ENCODE measurements around the gene NOC2L. TPM values are rescaled to one million over a fixed set of nuclear protein-coding genes. Genes with fewer than 3 reads are reported as not detected.
A peak's percentile ranks its signal among the peaks of the same experiment; 100 is the strongest.

NOC2L gene
- total RNA-seq, 2 experiments from 2014 or later: 58.2 to 58.4 TPM

DNA sequence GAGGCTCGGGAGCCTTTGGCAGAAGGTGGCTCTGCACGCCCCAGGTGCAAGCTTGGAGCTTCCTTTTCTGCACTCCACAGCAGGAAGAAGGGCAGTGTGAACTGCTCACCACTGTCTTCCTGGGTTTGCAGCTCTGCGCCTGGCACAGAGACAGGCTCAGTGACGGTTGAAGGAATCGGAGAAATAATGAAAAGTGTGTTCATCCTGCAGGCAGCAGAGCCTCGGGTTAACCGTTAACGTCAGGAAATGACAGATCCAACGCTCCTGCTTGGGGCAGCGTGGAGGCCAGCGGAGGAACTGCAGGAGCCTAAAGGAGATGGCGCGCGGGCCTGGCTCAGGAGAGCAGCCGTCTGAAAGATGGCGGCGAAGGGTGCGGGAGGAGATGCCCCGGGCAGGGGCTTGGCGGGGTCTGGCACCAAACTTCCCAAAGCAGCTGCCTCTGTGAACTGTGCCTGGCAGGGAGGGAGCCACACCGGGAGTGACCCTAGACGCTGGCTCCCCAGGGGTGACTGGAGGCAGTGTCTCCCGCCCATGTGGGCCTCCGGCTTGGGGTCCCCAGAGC, 46.2 kb downstream of the NOC2L start:
- CTCF ChIA-PET: interaction anchor here (0.5 kb wide), 1 partner anchor 695 kb away, joined by 4 read pairs; no protein-coding TSS in a partner anchor
- DNase-seq: no peak

DNA sequence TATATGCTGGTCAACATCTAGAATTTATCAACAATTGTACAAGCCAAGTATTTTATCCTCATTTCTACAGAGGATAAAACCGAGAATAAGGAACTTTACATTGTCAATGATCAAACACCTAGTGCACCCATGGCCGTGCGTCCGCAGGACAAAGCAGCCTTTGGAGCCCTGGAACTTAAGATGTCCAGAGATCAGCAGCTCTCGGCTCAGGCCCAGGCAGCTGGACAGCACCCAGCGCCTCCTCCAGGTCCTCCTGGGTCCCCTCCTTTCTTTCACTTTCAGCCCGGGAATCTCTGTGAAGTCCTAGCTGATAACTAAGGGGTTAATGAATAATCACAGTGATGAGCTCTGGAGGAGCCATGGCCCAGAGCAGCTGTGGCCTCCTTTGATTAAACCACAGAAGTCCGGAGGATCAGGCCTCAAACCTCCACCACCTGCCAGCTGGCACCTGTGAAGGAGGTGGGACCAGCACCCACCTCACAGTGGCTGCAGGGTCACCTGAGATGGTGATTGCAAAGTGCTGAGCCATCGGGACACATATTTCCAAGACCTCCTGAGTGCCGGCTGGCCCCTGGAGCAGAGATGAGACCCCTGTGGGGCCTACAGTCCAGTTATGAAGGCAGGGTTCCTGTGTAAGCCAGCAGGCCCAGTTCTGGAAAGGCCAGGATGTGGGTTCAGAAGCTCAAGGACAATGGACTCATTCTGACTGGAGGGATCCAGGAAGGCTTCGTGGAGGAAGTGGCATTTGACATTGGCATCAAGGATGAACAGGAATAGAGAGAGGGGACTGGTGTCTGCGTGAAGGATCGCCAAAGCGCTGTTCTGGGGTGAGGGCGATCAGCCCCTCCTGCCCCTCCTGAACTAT, 46.9 kb downstream of the NOC2L start:
- Mint-ChIP-seq H3K27me3 (peaks cover 38% of the 10 kb centered on the region), H3K36me3 (ENCODE audit: low read depth) (no peaks in the 10 kb centered on the region), H3K4me3 (no peak overlapping the region), H3K27ac (no peak overlapping the region), H3K9me3 (no peaks in the 10 kb centered on the region), H3K4me1 (peaks cover 8% of the 10 kb centered on the region)
- CTCF ChIA-PET: no interaction called here
- DNase-seq: no peak
- POLR2A ChIA-PET: no interaction called here

More for the DNA sequence above, 46.2 kb downstream of the NOC2L start:
- POLR2A ChIA-PET: no interaction called here
- Mint-ChIP-seq H3K9me3 (no peaks in the 10 kb centered on the region), H3K27ac (no peak overlapping the region), H3K4me1 (peaks cover 8% of the 10 kb centered on the region), H3K36me3 (ENCODE audit: low read depth) (no peaks in the 10 kb centered on the region), H3K27me3 (peaks cover 36% of the 10 kb centered on the region), H3K4me3 (no peak overlapping the region)

DNA sequence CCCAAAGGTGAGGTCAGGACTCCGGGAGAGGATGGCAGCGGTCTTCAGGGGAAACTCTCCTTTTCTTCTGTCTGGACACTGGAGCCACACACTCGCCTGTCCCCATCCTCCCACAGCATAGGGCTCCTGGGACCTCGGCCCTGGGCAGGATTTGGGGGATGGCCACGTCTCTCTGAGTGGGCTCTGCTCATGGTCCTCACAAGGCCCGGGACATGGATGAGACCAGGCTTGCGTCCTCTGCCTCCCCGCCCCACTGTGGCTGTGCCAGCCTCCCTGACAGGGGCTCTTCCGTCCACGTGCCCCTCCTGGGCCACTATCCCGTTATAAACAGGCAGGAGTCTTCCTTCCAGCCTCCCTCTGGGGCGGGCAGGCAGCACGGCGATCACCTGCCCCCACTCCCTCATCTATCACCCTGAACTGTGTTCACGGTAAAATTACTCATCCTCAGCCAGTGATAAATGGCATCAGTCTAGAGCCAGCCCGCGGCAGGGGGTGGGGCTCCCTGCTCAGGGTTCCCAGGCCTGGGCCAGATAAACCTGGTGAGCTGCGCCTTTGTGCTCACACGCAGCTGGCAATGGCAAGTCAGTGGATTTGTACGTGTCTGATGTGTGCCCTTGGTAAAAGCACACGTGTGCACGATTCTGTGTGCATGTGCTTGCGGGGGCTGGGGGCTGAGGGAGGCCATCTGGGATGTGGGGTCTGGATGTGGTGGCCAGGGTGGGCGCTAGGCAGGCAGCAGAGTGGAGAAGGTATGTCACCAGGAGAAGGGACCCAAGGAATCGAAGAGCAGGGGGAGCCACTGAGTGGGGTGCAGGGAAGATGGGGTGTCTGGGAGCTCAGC, 48.0 kb downstream of the NOC2L start:
- POLR2A ChIA-PET: no interaction called here
- CTCF ChIA-PET: no interaction called here
- H3K4me3 Mint-ChIP-seq: no peak overlapping the region
- H3K27me3 Mint-ChIP-seq: peaks cover 47% of the 10 kb centered on the region
- no peaks in the 10 kb centered on the region for H3K36me3 Mint-ChIP-seq (ENCODE audit: low read depth)
- DNase-seq: no peak
- no peaks in the 10 kb centered on the region for H3K9me3 Mint-ChIP-seq
- H3K27ac Mint-ChIP-seq: no peak overlapping the region
- peaks cover 8% of the 10 kb centered on the region for H3K4me1 Mint-ChIP-seq

DNA sequence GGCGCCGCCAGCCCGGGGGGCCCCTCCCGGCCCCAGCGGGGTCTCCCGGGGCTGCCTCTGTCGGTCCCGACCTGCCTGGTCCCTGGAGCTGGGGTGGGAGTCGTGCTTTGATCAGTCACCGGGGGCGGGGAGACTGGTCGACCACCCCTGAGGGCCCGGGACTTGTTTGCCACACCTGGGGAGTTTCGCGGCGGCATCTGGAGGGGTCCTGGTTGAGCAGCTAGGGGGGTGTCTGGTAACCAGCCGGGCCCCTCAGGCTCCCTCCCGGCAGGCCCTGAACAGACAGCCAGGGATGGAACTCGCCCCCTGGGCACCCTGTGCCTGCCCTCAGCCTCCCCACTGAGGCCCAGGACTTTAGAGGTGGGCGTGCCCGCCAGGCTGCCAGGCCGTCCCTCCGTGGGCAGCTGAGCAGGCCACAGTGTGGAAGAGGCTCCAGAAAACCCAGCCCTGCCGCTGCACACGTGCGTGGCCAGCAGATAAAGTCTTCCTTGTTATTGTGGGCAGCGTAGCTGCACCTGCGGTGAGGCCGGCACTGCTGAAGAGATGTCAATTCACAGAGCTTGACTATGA, 48.7 kb downstream of the NOC2L start:
- no peak for DNase-seq
- CTCF ChIA-PET: no interaction called here

DNA sequence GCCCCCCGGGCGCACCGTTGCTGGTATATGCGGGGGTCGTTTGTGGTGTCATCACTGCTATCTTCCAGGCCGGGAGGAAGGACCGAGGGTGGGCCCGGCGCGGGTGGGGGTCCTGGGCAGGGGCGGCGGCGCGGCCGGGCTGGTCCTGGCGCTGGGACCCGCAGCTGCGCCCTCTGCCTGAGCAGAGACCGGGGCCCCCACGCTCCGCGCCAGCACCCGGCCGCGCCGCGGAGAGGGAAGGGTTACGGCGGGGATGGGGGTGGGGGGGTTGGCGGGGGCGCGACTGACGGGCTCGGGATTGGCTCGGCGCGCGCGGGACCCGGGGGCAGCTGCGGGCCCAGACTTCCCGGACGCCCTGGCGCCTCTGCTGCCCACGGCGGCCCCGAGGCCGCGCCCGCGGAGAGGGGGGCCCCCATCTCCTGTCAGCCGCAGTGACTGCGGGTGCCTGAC, 49.2 kb downstream of the NOC2L start:
- H3K27me3 Mint-ChIP-seq: peaks cover 56% of the 10 kb centered on the region
- H3K9me3 Mint-ChIP-seq: no peaks in the 10 kb centered on the region

More for the DNA sequence above, 48.7 kb downstream of the NOC2L start:
- H3K4me1 Mint-ChIP-seq: peaks cover 9% of the 10 kb centered on the region
- POLR2A ChIA-PET: no interaction called here
- no peaks in the 10 kb centered on the region for H3K9me3 Mint-ChIP-seq
- H3K27me3 Mint-ChIP-seq: peaks cover 54% of the 10 kb centered on the region
- H3K4me3 Mint-ChIP-seq: no peak overlapping the region
- H3K27ac Mint-ChIP-seq: no peak overlapping the region
- H3K36me3 Mint-ChIP-seq (ENCODE audit: low read depth): no peaks in the 10 kb centered on the region

DNA sequence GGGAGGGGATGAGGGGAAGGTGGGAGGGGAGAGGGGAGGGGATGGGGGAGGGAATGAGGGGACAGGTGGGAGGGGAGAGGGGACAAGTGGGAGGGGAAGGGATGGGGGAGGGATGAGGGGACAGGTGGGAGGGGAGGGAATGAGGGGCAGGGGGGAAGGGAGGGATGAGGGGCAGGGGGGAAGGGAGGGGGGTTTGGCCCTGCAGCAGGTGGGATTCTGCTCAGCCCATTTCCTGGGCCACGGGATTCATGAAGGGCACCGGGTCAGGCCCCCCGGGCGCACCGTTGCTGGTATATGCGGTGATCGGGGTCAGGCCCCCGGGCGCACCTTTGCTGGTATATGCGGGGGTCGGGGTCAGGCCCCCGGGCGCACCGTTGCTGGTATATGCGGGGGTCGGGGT, 50.4 kb downstream of the NOC2L start:
- POLR2A ChIA-PET: no interaction called here
- no peak overlapping the region for H3K4me3 Mint-ChIP-seq
- no peak overlapping the region for H3K27ac Mint-ChIP-seq
- peaks cover 16% of the 10 kb centered on the region for H3K4me1 Mint-ChIP-seq
- CTCF ChIA-PET: no interaction called here
- peaks cover 57% of the 10 kb centered on the region for H3K27me3 Mint-ChIP-seq
- H3K9me3 Mint-ChIP-seq: no peaks in the 10 kb centered on the region
- no peak for DNase-seq
- H3K36me3 Mint-ChIP-seq (ENCODE audit: low read depth): no peaks in the 10 kb centered on the region

More for the DNA sequence above, 49.2 kb downstream of the NOC2L start:
- Mint-ChIP-seq H3K4me1 (peaks cover 13% of the 10 kb centered on the region), H3K4me3 (no peak overlapping the region), H3K27ac (no peak overlapping the region), H3K36me3 (ENCODE audit: low read depth) (no peaks in the 10 kb centered on the region)
- ChIA-PET POLR2A (no interaction called here), CTCF (no interaction called here)
- DNase-seq: no peak

DNA sequence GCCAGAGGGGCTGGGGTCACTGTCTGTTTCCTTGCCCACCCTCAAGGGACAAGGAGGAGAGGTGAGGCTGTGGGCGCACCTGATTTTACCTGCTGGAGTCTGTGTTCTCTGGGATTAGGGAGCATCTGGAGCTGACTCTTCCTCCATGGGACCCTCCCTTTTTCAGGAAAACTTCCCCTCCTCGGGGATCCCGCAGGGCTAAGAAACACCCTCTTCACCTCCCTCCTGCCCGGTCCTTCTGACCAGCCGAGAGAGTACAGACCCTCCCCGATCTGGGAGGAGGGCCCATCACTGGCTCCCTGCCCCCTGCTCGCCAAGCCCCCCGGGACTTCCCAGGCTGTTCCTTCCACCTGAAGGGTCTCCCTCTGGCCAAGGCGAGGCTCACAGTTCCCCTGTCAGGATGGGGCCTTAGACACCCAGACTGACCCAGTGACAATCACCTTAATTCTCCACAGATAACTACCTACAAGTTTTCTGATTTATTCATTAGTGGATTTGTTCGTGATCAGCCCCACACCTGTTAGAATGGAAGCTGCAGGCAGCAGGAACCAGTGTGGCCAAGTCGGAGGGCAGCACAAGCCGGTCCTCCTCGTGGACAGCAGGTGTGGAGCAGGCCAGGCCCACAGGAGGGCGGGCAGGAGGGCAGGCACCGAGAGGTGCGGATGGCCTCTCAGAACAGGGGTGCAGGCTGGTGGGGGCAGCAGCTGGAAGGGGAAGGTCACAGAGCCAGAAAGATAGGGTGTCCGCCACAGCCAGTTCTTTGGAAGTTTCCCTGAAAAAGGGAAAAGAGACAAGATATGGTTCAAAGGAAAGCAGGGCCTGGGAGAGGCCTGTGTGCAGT, 51.2 kb downstream of the NOC2L start:
- Mint-ChIP-seq H3K36me3 (ENCODE audit: low read depth) (no peaks in the 10 kb centered on the region), H3K4me3 (no peak overlapping the region), H3K27ac (no peak overlapping the region), H3K4me1 (peaks cover 16% of the 10 kb centered on the region), H3K9me3 (no peaks in the 10 kb centered on the region), H3K27me3 (peaks cover 54% of the 10 kb centered on the region)
- ChIA-PET POLR2A (interaction anchor here (0.7 kb wide), 1 partner anchor 31 kb away, joined by 4 read pairs; no protein-coding TSS in a partner anchor), CTCF (no interaction called here)
- peak; percentile 14 for DNase-seq

DNA sequence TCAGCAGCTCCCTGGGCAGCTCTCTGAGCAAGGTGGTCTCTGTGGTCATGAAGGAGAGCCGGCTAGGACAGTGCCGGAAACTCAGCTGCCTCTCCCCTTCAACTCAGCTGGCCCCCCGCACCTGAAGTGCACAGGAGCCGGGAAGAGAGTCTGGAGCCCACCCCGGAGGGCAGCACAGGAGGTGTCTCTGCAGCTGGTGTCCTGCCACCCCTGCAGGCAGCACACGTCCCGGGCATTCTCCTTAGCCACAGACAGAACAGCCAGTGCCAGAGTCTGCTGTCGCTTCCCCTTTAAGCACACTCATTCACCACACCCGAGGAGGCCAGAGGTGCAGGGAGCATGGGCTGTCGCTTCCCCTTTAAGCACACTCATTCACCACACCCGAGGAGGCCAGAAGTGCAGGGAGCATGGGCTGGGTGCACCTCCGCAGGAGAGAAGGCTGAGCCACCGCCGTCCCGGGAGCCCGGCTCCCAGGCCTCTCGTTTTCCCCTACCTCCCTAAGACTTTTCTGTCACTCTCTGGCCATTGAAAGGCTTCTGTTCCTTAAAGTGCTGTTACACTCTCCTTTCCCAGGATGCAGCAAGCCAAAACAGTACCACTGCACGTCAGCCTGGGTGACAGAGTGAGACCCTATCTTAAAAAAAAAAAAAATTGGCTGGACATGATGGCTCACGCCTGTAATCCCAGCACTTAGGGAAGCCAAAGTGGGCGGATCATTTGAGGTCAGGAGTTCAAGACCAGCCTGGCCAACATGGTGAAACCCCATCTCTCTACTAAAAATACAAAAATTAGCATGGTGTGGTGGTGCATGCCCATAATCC, 52.2 kb downstream of the NOC2L start:
- Mint-ChIP-seq H3K4me1 (peaks cover 10% of the 10 kb centered on the region), H3K36me3 (ENCODE audit: low read depth) (no peaks in the 10 kb centered on the region), H3K4me3 (no peak overlapping the region), H3K27me3 (peaks cover 48% of the 10 kb centered on the region), H3K27ac (no peak overlapping the region), H3K9me3 (no peaks in the 10 kb centered on the region)
- ChIA-PET POLR2A (interaction anchor here (0.7 to 1.7 kb wide), 2 partner anchors 30 to 52 kb away, joined by 4 to 6 read pairs; partner anchors contain the start of gene NOC2L), CTCF (interaction anchor here (0.7 to 1.8 kb wide), 5 partner anchors 32 to 74 kb away, joined by 3 to 11 read pairs (median 4); partner anchors contain the start of genes PERM1 and PLEKHN1)
- peak; percentile 16 for DNase-seq

DNA sequence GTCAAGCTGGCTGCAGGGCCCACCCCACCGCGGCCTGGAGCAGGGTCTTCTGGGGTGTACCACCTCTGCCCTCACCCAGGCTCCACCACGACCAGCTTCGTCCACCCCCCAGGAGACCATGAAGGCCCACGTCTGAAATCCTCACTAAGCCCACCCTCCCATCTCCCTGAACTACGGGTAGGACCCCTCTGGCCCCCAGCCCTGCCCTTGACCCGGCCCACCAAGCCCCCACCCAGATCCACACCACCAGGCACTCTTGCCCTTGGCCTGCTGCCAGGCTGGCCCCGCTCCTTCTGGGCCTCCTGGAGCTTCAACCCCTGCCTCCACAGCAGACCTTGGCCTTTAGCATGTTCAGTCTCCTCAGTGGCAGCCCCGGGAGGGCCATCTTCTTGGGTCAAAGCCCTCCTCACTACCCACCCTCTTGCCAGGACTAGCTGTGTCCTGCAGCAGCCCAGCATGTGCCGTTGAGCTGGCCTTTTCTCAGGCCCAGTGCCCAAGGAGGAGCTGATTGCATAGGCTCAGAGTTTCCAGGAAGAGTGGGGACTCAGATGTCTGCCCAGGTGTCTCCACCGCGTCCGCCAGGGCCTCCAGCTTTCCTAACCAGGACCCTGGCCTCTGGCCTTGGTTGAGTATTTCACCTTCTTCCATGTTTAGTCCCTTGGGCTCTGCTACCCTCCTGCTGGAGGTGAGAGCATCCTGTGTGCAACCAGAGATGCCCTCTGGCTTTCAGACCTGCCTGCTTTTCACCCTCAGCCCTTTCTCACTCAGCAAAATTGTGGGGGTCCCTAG, 53.1 kb downstream of the NOC2L start:
- peak; percentile 16 for DNase-seq
- Mint-ChIP-seq H3K4me1 (peaks cover 9% of the 10 kb centered on the region), H3K36me3 (ENCODE audit: low read depth) (no peaks in the 10 kb centered on the region), H3K27ac (no peak overlapping the region), H3K27me3 (peaks cover 40% of the 10 kb centered on the region), H3K9me3 (no peaks in the 10 kb centered on the region), H3K4me3 (no peak overlapping the region)
- CTCF ChIA-PET: interaction anchor here (1.0 to 1.8 kb wide), 4 partner anchors 61 to 75 kb away, joined by 3 to 11 read pairs (median 4); partner anchors contain the start of genes PERM1 and PLEKHN1
- POLR2A ChIA-PET: interaction anchor here (0.6 to 1.7 kb wide), 3 partner anchors 11 to 61 kb away, joined by 3 to 6 read pairs (median 5); partner anchors contain the start of genes NOC2L and PLEKHN1

DNA sequence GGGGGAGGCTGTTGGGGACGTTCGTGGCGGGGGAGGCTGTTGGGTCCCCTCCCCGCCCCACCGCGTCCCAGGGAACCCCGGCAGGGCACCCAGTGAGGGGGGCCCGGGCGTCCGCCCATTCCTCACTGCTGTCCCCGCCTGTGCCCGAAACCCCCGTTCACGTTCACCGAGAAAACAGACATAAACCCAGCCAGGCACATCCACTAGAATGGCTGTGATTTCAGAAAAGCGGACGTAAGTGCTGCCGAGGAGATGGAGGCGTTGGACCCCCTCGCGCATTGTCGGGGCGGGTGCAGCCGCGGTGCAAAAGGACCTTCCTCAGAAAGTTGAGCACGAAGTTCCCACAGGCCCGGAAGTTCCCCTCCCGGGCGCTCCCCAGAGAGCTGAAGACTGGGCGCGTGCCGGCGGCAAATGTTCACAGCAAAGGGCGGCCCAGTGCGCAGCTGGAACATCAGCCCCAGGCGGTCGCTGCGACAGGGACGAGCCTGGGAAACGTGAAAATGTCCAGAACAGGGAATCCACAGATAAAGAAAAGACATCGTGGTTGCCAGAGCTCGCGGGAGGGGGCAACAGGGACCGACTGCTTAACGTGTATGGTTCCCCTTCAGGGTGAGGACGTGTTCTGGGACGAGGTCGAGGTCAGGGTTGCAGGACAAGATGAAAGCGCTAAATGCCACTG, 53.8 kb downstream of the NOC2L start:
- Mint-ChIP-seq H3K9me3 (no peaks in the 10 kb centered on the region), H3K4me1 (peaks cover 8% of the 10 kb centered on the region), H3K4me3 (no peak overlapping the region), H3K27me3 (peaks cover 35% of the 10 kb centered on the region), H3K36me3 (ENCODE audit: low read depth) (no peaks in the 10 kb centered on the region), H3K27ac (no peak overlapping the region)
- ChIA-PET CTCF (interaction anchor here (0.7 to 1.8 kb wide), 6 partner anchors 10 to 114 kb away, joined by 3 to 11 read pairs (median 4); partner anchors contain the start of gene PLEKHN1), POLR2A (interaction anchor here (0.6 to 1.7 kb wide), 3 partner anchors 12 to 62 kb away, joined by 3 to 6 read pairs (median 5); partner anchors contain the start of genes NOC2L and PLEKHN1)
- peak; percentile 16 for DNase-seq

Data from activated CD4-positive, alpha-beta memory T cell treated with anti-CD3 and anti-CD28 coated beads, Interleukin-2, amount 10 ng/mL, durations not matched to agents 7 days and 5 days (primary cell).